NCI-H2081 treated with DMSO at 0.1 percent for 48 hours (cell line): ENCODE data around the gene WHRN.

ENCODE experiments used
- DNase-seq: peaks from one replicate; lab custom pipeline; 2025; lab: John Stamatoyannopoulos, UW

The WHRN gene

DNA sequence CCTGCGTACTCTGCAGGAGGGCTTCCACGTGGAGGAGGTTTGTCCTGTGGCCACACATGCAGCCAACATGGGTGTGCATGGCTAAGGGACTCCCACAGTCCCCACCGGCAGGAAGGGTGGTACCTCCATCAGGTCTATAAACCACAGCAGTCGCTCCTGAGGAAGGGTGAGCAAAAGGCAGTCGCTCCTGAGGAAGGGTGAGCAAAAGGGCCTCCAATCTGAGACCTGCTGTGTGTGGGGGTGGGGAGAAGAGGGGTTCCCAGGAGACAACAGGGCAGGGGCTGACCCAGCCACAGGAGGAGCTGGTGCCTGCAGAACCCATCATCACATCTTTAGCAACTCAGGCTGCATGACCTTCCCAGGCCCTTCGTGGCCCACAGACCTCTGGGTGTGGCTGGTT lies 87.2 kb downstream of the WHRN start:
- DNase-seq: no peak

GRCh38 chr9:114417511-114417910 lies 87.8 kb downstream of the WHRN start:
- no peak for DNase-seq

GRCh38 chr9:114416906-114417305 lies 88.4 kb downstream of the WHRN start:
- DNase-seq: no peak

DNA sequence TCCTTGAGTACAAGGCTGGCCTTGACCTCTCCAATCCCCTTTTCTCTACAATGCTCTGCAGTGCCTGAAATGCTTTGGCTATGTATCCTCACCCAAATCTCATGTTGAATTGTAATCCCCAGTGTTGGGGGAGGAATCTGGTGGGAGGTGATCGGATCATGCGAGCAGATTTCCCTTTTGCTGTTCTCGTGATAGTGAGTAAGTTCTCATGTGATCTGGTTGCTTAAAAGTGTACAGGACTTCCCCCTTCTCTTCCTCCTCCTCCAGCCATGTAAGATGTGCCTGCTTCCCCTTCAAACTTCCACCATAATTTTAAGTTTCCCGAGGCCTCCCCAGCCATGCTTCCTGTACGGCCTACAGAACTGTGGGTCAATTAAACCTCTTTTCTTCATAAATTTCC lies 89.0 kb downstream of the WHRN start:
- DNase-seq: no peak

DNA sequence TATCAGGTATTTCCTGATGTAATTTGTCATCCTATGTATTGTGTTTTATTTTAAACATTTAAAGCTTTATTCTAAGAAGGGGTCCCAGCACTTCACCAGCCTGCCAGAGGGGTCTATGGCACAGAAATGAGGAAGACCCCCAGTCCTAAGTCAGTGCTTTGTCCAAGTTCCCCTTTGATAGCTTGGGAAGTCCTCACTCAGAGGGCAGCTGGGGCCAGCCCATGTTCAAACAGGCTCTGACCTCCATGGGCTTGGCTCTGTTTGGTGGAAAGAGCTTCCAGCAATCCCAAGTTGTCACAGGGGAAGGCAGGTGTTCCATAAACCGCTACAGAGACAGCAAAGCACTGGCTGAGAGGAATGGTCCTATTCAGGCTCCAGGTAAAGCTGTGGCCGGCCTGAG lies 90.9 kb downstream of the WHRN start:
- DNase-seq: no peak

DNA sequence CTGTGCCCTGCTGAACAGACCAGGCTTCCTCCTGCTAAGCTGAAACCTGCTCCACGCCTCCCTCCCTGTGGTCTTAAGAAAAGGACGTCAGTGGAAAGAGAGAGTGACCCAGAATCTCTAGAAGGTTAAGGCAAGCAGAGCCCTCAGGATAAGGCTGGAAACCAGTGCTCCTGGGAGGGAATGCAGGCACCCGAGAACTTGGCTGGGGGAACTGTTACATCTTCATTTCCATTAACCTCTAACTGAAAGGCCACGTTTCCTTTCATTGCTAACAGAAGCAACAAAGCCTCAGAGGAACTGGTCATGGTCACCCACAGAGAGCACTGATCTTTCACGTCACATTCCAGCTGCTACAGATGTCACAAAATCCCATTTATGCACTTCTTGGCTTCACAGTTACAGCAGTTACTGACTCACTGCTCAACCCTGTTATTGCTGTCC lies 91.4 kb downstream of the WHRN start:
- no peak for DNase-seq

DNA sequence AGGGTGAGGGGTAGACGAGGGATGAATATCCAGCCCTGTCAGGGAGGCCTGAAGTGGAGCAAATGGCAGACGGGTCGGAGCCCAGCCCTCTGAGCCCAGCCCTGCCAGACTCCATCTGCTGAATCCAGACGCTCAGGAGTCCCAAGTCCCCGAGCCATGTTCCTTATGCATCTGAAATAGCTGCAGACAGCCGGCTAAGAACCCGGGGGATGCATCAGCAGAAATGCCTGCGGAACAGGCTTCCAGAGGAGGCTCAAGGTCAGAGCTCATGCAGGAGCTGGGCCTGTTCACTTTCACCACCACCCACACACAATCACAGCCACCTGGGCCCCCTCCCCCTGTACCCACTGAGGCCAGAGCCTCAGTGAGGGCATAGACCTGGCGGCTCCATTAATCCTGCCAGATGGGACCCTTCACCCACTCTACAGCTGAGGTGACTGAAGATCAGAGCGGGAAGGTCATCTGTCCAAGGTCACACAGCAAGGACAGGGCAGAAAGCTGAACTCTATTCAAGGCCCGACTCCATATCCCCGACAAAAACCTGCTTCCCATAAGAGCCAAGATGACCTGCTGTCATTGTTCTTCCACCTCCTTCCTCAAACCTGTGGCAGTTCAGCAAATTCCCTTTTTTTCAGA lies 93.1 kb downstream of the WHRN start:
- DNase-seq: no peak

- DNase-seq: no peak
Measured at GRCh38 chr9:114411452-114411851, 93.8 kb downstream of the WHRN start.

GRCh38 chr9:114410910-114411309 lies 94.4 kb downstream of the WHRN start:
- no peak for DNase-seq

DNA sequence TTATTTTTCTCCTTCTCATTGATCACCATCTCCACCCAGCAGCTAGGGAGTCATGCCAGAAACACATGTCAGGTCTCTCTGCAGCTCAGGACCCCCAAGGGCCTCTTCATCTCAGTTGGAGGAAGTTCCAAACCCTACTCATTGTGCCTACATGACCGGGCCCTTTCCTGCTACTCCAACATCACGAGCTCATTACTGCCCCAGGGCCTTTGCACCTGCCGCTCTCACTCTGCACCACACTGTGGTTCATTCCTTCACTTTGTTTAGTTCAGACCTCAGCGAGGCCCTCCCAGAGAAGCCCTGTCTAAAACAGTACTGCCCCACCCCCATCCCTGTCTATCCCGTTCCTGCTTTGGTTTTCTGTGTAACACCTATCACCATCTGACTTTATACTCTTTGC lies 95.4 kb downstream of the WHRN start:
- DNase-seq: no peak

GRCh38 chr9:114409103-114409780 lies 96.0 kb downstream of the WHRN start:
- DNase-seq: no peak

DNA sequence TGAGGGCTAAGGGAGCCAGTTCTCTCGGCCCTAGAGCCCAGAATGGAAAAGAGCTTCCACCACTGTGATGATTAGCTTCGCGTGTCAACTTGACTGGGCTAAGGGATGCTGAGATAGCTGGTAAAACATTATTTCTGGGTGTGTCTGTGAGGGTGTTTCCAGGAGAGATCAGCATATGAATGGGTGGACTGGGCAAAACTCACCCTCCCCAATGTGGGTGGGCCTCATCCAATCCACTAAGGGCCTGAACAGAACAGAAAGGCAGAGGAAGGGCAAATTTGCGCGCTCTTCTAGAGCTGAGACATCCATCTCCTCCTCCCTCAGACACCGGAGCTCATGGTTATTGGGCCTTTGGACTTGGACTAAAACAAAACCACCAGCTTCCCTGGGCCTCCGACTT lies 96.6 kb downstream of the WHRN start:
- no peak for DNase-seq

DNA sequence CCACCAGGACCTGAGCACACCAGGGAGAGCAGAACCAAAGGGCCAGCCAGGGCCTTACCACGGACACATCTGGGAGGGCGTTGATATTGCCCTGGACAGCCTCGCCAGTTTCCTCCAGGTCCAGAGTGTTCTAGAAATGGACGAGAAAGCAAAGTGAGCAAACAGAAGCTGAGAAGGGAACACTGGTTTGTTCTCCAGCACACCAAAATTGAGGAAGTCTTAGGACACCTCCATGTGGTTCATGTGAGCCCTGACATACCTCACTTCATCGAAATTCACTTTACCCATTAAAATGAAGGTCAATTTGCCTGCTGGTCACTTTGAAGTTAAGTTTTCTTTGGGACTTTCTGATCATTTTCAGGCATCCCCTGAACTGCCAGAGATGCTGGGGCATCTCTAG lies 97.4 kb downstream of the WHRN start:
- no peak for DNase-seq

GRCh38 chr9:114406441-114406840 lies 98.8 kb downstream of the WHRN start:
- no peak for DNase-seq

GRCh38 chr9:114405294-114406034 lies 99.8 kb downstream of the WHRN start:
- DNase-seq: no peak

- no peak for DNase-seq
Measured at GRCh38 chr9:114404531-114404930, 100.7 kb downstream of the WHRN start.

- no peak for DNase-seq
Measured at GRCh38 chr9:114403153-114403756, 102.0 kb downstream of the WHRN start.

DNA sequence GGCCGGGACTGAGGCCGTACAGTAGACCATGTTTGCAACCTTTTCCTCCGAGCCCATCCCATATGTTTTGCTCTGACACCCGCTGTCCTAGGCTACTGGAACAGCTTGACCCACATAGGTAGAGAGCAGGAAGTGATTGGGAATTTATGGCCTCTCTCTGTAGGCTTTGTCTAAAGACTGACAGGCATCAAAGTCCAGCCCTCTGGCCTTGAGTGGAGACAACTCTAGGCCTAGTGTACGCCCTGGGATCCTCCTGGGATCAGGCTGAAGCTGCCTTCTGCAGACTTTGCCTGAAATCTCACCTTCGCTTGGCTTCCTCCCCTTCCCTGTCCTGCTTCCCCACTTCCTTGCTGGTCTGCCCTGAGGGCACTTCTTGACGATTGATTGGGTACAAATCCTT lies 103.9 kb downstream of the WHRN start:
- DNase-seq: no peak

DNA sequence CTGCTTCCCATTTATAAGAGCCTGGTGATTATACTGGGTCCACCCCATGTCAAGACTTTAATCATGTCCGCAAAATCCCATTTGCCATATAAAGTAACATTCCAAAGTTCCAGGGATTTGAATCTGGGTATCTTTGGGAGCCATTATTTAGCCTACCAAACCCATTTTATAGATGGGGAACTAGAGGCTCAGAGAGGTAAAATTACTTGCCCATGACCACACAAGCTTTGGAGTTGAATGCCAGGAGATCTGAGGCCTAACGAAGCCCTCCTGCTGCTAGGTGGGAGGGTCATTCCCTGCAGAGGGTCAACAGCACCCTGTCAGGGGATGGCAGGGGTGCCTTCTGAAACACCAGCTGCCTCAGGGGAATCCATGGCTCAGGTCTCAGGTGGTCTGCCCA lies 104.5 kb downstream of the WHRN start:
- DNase-seq: no peak

- no peak for DNase-seq
Measured at GRCh38 chr9:114400219-114400618, 105.1 kb downstream of the WHRN start.

- DNase-seq: no peak
Measured at GRCh38 chr9:114399381-114399780, 105.9 kb downstream of the WHRN start.

DNA sequence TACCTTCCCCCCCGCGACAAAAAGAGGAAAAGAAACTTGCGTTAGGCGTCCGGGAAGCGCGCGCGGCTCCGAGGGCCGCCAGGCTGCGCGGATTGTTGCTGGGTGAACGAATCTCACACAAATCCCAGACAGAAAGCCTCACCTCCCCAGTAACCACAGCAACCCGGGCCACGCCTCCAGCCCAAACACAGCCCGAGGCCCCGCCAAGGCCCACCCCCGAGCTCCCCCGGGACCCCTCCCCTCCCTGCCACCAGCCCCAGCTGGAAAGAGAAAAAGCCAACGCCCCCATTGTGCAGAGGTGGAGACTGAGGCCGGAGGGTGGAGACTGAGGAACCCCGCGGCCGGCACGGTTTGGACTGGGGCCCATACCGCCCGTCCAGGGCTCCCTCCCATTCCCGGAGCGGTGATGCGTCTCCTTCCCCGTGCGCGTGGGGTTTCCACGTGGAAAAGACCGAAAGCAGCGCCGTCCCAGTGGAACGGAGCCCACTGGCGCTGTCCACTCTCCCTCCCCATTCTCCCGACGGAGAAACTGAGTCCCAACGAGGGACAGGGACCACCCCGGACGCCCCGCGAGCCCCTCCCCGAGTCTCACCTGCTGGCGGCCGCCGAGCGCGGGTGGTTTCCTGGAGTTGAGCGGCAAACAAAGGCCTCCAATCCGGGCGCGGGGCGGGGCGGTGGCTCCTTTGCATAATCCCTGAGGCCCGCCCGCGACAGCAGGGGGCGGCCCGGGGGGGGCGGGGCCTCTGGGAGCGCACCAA lies 107.2 kb downstream of the WHRN start:
- peak; percentile 58 for DNase-seq
